H9 (cell line): ENCODE data around the gene NAE1. TPM values are rescaled to one million over a fixed set of nuclear protein-coding genes. Genes with fewer than 3 reads are reported as not detected.

Experiments
- DNase-seq: peaks from one replicate; pipeline ENCODE4 v3.0.0-alpha.2; 2017
- H2AFZ ChIP-seq: one replicate; pipeline ENCODE4 v1.6.1; 2013; ENCODE audit warnings: mild to moderate bottlenecking, low read length, control low read depth, moderate library complexity
- H2AK5ac ChIP-seq: 2 replicates; pipeline ENCODE4 v1.6.1; 2013; ENCODE audit warnings: low read length, control low read depth, mixed read lengths; ENCODE audit not compliant: insufficient read length
- H2BK120ac ChIP-seq: one replicate; pipeline ENCODE4 v1.6.1; 2013; ENCODE audit warnings: low read depth, mild to moderate bottlenecking, low read length, control low read depth, inconsistent platforms; ENCODE audit not compliant: poor library complexity, severe bottlenecking
- H2BK12ac ChIP-seq: 2 replicates; pipeline ENCODE4 v1.6.1; 2013; ENCODE audit warnings: low read length, control low read depth, mixed read lengths, low read depth; ENCODE audit not compliant: insufficient read length
- H2BK15ac ChIP-seq: 2 replicates; pipeline ENCODE4 v1.6.1; 2013; ENCODE audit warnings: low read depth, low read length, control low read depth
- H2BK20ac ChIP-seq: one replicate; pipeline ENCODE4 v1.6.1; 2013; ENCODE audit warnings: low read depth, mild to moderate bottlenecking, low read length, control low read depth, inconsistent platforms; ENCODE audit not compliant: poor library complexity, severe bottlenecking
- H2BK5ac ChIP-seq: 2 replicates; pipeline ENCODE4 v1.6.1; 2013; ENCODE audit warnings: low read length, control low read depth, mixed read lengths; ENCODE audit not compliant: insufficient read length
- H3K14ac ChIP-seq: 2 replicates; pipeline ENCODE4 v1.6.1; 2013; ENCODE audit warnings: low read length, control low read depth; ENCODE audit not compliant: insufficient read depth
- H3K18ac ChIP-seq: 2 replicates; pipeline ENCODE4 v1.6.1; 2013; ENCODE audit warnings: low read depth, mild to moderate bottlenecking, mixed read lengths, low read length, control low read depth; ENCODE audit not compliant: insufficient read length
- H3K23ac ChIP-seq: 2 replicates; pipeline ENCODE4 v1.6.1; 2013; ENCODE audit warnings: low read length, control low read depth, mixed read lengths, low read depth; ENCODE audit not compliant: insufficient read length
- H3K23me2 ChIP-seq: 2 replicates; pipeline ENCODE4 v1.6.1; 2013; ENCODE audit warnings: low read depth, mild to moderate bottlenecking, mixed read lengths, low read length, control low read depth; ENCODE audit not compliant: insufficient read length, poor library complexity, severe bottlenecking
- H3K27ac ChIP-seq: 2 replicates; pipeline ENCODE4 v1.5.1; 2013; ENCODE audit warnings: low read length, control low read depth, mixed read lengths, low read depth; ENCODE audit not compliant: insufficient read length
- H3K27me3 ChIP-seq: 2 replicates; pipeline ENCODE4 v1.6.1; 2013; ENCODE audit warnings: low read length, control low read depth, inconsistent platforms; ENCODE audit not compliant: insufficient read depth
- H3K4ac ChIP-seq: 2 replicates; pipeline ENCODE4 v1.6.1; 2013; ENCODE audit warnings: low read depth, mild to moderate bottlenecking, control low read depth, inconsistent platforms, low read length, moderate library complexity
- H3K4me1 ChIP-seq: 2 replicates; pipeline ENCODE4 v1.6.1; 2013; ENCODE audit warnings: low read length, control low read depth, inconsistent platforms; ENCODE audit not compliant: insufficient read depth
- H3K4me2 ChIP-seq: 2 replicates; pipeline ENCODE4 v1.6.1; 2013; ENCODE audit warnings: low read length, control low read depth, mixed read lengths; ENCODE audit not compliant: insufficient read length, insufficient read depth
- H3K56ac ChIP-seq: 2 replicates; pipeline ENCODE4 v1.6.1; 2013; ENCODE audit warnings: low read depth, mild to moderate bottlenecking, mixed read lengths, low read length, control low read depth; ENCODE audit not compliant: insufficient read length
- H3K79me1 ChIP-seq: 2 replicates; pipeline ENCODE4 v1.6.1; 2013; ENCODE audit warnings: low read depth, mild to moderate bottlenecking, moderate library complexity, low read length, control low read depth, inconsistent platforms; ENCODE audit not compliant: insufficient read depth, poor library complexity, severe bottlenecking
- H3K79me2 ChIP-seq: 2 replicates; pipeline ENCODE4 v1.6.1; 2013; ENCODE audit warnings: low read length, control low read depth, inconsistent platforms; ENCODE audit not compliant: insufficient read depth
- H3K9ac ChIP-seq: 2 replicates; pipeline ENCODE4 v1.6.1; 2013; ENCODE audit warnings: low read length, control low read depth, mixed read lengths; ENCODE audit not compliant: insufficient read length; ENCODE audit errors: extremely low read depth
- H3K9me3 ChIP-seq: one replicate; pipeline ENCODE4 v1.6.1; 2013; ENCODE audit warnings: low read depth, low read length, inconsistent platforms; ENCODE audit not compliant: control insufficient read depth
- H3T11ph ChIP-seq: one replicate; pipeline ENCODE4 v1.6.1; 2013; ENCODE audit warnings: mild to moderate bottlenecking, low read length, control low read depth, inconsistent platforms
- H4K20me1 ChIP-seq: one replicate; pipeline ENCODE4 v1.6.1; 2013; ENCODE audit not compliant: control insufficient read depth, insufficient read length, insufficient read depth
- H4K5ac ChIP-seq: 2 replicates; pipeline ENCODE4 v1.6.1; 2013; ENCODE audit warnings: low read depth, mild to moderate bottlenecking, mixed read lengths, low read length, control low read depth; ENCODE audit not compliant: insufficient read length
- H4K8ac ChIP-seq: replicated peaks from 2 replicates; pipeline ENCODE4 v1.6.1; 2013; ENCODE audit warnings: low read length, control low read depth, mixed read lengths, low read depth; ENCODE audit not compliant: insufficient read length
- H4K91ac ChIP-seq: 2 replicates; pipeline ENCODE4 v1.6.1; 2013; ENCODE audit warnings: low read depth, mild to moderate bottlenecking, moderate library complexity, mixed read lengths, low read length, control low read depth; ENCODE audit not compliant: insufficient read length
- H3K27ac Mint-ChIP-seq, 3 experiments: 2 replicates in 2 of 3; 3 replicates in 1 of 3; pipeline ENCODE4 v1.8.0; 2020 to 2021; ENCODE audit warnings: mixed read lengths in 3 of 3, mild to moderate bottlenecking in 1 of 3, moderate library complexity in 1 of 3
- H3K27me3 Mint-ChIP-seq: 2 replicates; pipeline ENCODE4 v1.8.0; 2021; ENCODE audit warnings: low read depth, mild to moderate bottlenecking, moderate library complexity, mixed read lengths
- H3K36me3 Mint-ChIP-seq, 3 experiments: 2 replicates in 2 of 3; 3 replicates in 1 of 3; pipeline ENCODE4 v1.8.0; 2020 to 2021; ENCODE audit warnings: low read depth in 3 of 3, mixed read lengths in 3 of 3; ENCODE audit not compliant: insufficient read depth in 1 of 3
- H3K4me1 Mint-ChIP-seq, 2 experiments: 2 replicates each; pipeline ENCODE4 v1.8.0; 2020; ENCODE audit warnings: mixed read lengths in 2 of 2
- H3K4me3 Mint-ChIP-seq, 2 experiments: 2 replicates in 1 of 2; 3 replicates in 1 of 2; pipeline ENCODE4 v1.8.0; 2020 to 2021; ENCODE audit warnings: mild to moderate bottlenecking in 2 of 2, mixed read lengths in 2 of 2, moderate library complexity in 1 of 2
- H3K9me3 Mint-ChIP-seq, 2 experiments: 2 replicates in 1 of 2; 3 replicates in 1 of 2; pipeline ENCODE4 v1.8.0; 2020; ENCODE audit warnings: mild to moderate bottlenecking in 2 of 2, mixed read lengths in 2 of 2, moderate library complexity in 1 of 2
- CTCF ChIP-seq: fragments of 200-600 bp; sonication (generic); conservative IDR thresholded peaks from 3 replicates; pipeline ENCODE4 v1.8.0; 2021; ENCODE audit warnings: antibody characterized with exemption, mild to moderate bottlenecking
- WGBS: extraction: QIAGEN DNeasy Blood & Tissue Kit; methylation state at CpG from one replicate; pipeline ENCODE4 v1.1.7; 2013; ENCODE audit warnings: missing lambda C conversion rate, low lambda C conversion rate, mixed read lengths; ENCODE audit not compliant: insufficient read length; ENCODE audit errors: extremely low coverage; 5-methylcytosine and 5-hydroxymethylcytosine counted together
- total RNA-seq: library from RNA; stranded (reverse); gene quantifications from 2 replicates; pipeline ENCODE4 v1.2.1, GENCODE V29; 2021

Gene NAE1
- total RNA-seq, 1 experiment from 2014 or later = 144 TPM

GRCh38 chr16:66801320-66802105 lies 29.3 kb downstream of the NAE1 start, which contains the start of gene TERB1:
TERB1 (minus strand) TSS chr16:66801584; CDS start chr16:66796798, 4,786 bp downstream.
- Mint-ChIP-seq H3K27ac (no peak within 1 kb of the TSS; a peak in 1 of 7 replicates), H3K4me3 (no peak within 1 kb of the TSS), H3K9me3 (no peaks in the 10 kb centered on the region; a peak in 1 of 5 replicates), H3K27me3 (no peaks in the 10 kb centered on the region), H3K36me3 (peaks cover 13 to 38% (median 32%) of the 10 kb centered on the region in 3 experiments), H3K4me1 (no peaks in the 10 kb centered on the region)
- no peak within 1 kb of the TSS for H2BK15ac ChIP-seq
- H3T11ph ChIP-seq = no peak within 1 kb of the TSS
- H2AFZ ChIP-seq = no peak within 1 kb of the TSS
- no peak for TF ChIP-seq CTCF
- H3K23me2 ChIP-seq = no peaks in the 10 kb centered on the region
- no peak within 1 kb of the TSS for H4K8ac ChIP-seq
- WGBS = no CpG with 5 or more reads among the region's 56 CpGs
- no peak within 1 kb of the TSS for H4K5ac ChIP-seq
- H4K91ac ChIP-seq = no peak within 1 kb of the TSS
- no peak within 1 kb of the TSS for H3K56ac ChIP-seq
- H3K14ac ChIP-seq = no peak within 1 kb of the TSS
- H3K4ac ChIP-seq = no peak within 1 kb of the TSS
- H3K79me1 ChIP-seq = no peaks in the 10 kb centered on the region
- H3K27ac ChIP-seq = no peak within 1 kb of the TSS
- H2BK5ac ChIP-seq = no peak within 1 kb of the TSS
- H3K18ac ChIP-seq = no peak within 1 kb of the TSS
- no peak within 1 kb of the TSS for H3K4me2 ChIP-seq
- no peaks in the 10 kb centered on the region for H3K4me1 ChIP-seq
- no peaks in the 10 kb centered on the region for H4K20me1 ChIP-seq
- H3K9ac ChIP-seq = no peak within 1 kb of the TSS
- H3K23ac ChIP-seq = no peak within 1 kb of the TSS
- H2AK5ac ChIP-seq = no peak within 1 kb of the TSS
- H2BK12ac ChIP-seq = no peak within 1 kb of the TSS
- no peaks in the 10 kb centered on the region for H3K79me2 ChIP-seq
- no peaks in the 10 kb centered on the region for H3K9me3 ChIP-seq
- no peaks in the 10 kb centered on the region for H3K27me3 ChIP-seq
- no peak within 1 kb of the TSS for H2BK20ac ChIP-seq
- peak; percentile 47 for DNase-seq
- H2BK120ac ChIP-seq = no peak within 1 kb of the TSS
